HEK293T (cell line): ENCODE results near the gene SIRT7.

ENCODE experiments used
- CTCF ChIA-PET: fragments of 350-600 bp; formaldehyde crosslinking; extraction: SDS; loops from one replicate; lab custom pipeline; 2021; ENCODE audit warnings: antibody characterized with exemption, inconsistent platforms; lab: Yijun Ruan, JAX
- POLR2A ChIA-PET: fragments of 350-600 bp; formaldehyde crosslinking; extraction: SDS; loops from one replicate; lab custom pipeline; 2020; ENCODE audit warnings: antibody characterized with exemption, inconsistent platforms; lab: Yijun Ruan, JAX
- DNase-seq: peaks from one replicate; pipeline ENCODE4 v3.0.0; 2012; ENCODE audit warnings: mixed read lengths; ENCODE audit errors: extremely low spot score
- ARNT ChIP-seq: fragments of 450-650 bp; IDR thresholded peaks from 2 replicates; pipeline ENCODE4 v1.6.1; 2017; ENCODE audit warnings: mild to moderate bottlenecking
- BHLHE40 ChIP-seq: fragments of 450-650 bp; IDR thresholded peaks from 2 replicates; pipeline ENCODE4 v1.6.1; 2016; ENCODE audit warnings: mild to moderate bottlenecking, moderate library complexity, borderline replicate concordance
- CTBP1 ChIP-seq: fragments of 450-650 bp; IDR thresholded peaks from 2 replicates; pipeline ENCODE4 v1.6.1; 2016; ENCODE audit warnings: borderline replicate concordance
- ELF4 ChIP-seq: fragments of 450-650 bp; IDR thresholded peaks from 2 replicates; pipeline ENCODE4 v1.6.1; 2017; ENCODE audit warnings: antibody characterized with exemption
- FOXA1 ChIP-seq: fragments of 450-650 bp; IDR thresholded peaks from 2 replicates; pipeline ENCODE4 v1.6.1; 2016; ENCODE audit warnings: mild to moderate bottlenecking
- FOXK2 ChIP-seq: fragments of 450-650 bp; IDR thresholded peaks from 2 replicates; pipeline ENCODE4 v1.6.1; 2016; ENCODE audit warnings: mild to moderate bottlenecking
- FOXM1 ChIP-seq: fragments of 450-650 bp; IDR thresholded peaks from 2 replicates; pipeline ENCODE4 v1.6.1; 2017; ENCODE audit warnings: mild to moderate bottlenecking, borderline replicate concordance
- HDGF ChIP-seq: fragments of 450-650 bp; IDR thresholded peaks from 2 replicates; pipeline ENCODE4 v1.6.1; 2017; ENCODE audit warnings: antibody characterized with exemption, borderline replicate concordance
- L3MBTL2 ChIP-seq: fragments of 450-650 bp; conservative IDR thresholded peaks from 2 replicates; pipeline ENCODE4 v1.6.1; 2016; ENCODE audit warnings: mild to moderate bottlenecking
- LEF1 ChIP-seq: fragments of 450-650 bp; IDR thresholded peaks from 2 replicates; pipeline ENCODE4 v1.6.1; 2017; ENCODE audit warnings: mild to moderate bottlenecking, borderline replicate concordance
- NFRKB ChIP-seq: fragments of 450-650 bp; IDR thresholded peaks from 2 replicates; pipeline ENCODE4 v1.6.1; 2016; ENCODE audit warnings: mild to moderate bottlenecking, moderate library complexity
- PKNOX1 ChIP-seq: fragments of 450-650 bp; IDR thresholded peaks from 2 replicates; pipeline ENCODE4 v1.6.1; 2016
- SP1 ChIP-seq: fragments of 450-650 bp; IDR thresholded peaks from 2 replicates; pipeline ENCODE4 v1.6.1; 2017
- SUZ12 ChIP-seq: fragments of 450-650 bp; IDR thresholded peaks from 2 replicates; pipeline ENCODE4 v1.6.1; 2016; ENCODE audit warnings: mild to moderate bottlenecking
- TARDBP ChIP-seq: fragments of 450-650 bp; IDR thresholded peaks from 2 replicates; pipeline ENCODE4 v1.6.1; 2016
- ZNF384 ChIP-seq: fragments of 450-650 bp; IDR thresholded peaks from 2 replicates; pipeline ENCODE4 v1.6.1; 2016

Gene SIRT7, protein sequence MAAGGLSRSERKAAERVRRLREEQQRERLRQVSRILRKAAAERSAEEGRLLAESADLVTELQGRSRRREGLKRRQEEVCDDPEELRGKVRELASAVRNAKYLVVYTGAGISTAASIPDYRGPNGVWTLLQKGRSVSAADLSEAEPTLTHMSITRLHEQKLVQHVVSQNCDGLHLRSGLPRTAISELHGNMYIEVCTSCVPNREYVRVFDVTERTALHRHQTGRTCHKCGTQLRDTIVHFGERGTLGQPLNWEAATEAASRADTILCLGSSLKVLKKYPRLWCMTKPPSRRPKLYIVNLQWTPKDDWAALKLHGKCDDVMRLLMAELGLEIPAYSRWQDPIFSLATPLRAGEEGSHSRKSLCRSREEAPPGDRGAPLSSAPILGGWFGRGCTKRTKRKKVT

DNA sequence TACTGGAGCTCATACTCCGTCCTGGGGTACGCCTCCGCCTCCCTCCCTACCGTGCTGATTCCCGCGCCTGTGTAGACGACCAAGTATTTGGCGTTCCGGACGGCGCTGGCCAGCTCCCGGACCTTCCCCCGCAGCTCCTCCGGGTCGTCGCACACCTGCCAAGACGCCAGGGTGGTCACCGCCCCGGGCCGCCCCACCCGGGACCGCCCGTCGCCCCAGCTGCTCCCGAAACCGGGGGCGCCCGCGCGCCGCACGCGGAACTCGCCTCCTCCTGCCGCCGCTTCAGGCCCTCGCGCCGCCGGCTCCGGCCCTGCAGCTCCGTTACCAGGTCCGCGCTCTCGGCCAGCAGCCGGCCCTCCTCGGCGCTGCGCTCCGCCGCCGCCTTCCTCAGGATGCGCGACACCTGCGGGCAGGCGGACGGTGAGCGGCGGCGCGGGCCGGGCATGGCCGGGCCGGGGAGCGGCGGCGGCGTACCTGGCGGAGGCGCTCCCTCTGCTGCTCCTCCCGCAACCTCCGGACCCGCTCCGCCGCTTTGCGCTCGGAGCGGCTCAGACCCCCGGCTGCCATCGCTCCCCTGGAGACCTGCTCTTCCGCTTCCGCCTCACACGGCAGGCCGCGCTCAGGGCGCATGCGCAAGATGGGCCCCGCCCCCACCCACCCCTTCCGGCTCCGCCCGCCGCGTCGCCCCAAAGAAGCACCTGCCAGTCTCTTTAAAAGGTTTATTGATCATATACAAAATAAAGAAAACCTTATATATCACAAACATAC lies at the start of gene SIRT7:
Gene SIRT7, minus strand, starts transcription at position 612 of the 768 bp plus-strand sequence. Its CDS starts 45 bp downstream, at position 567.
- 0 out of 2 replicates have a peak, but pooled peaks have one; percentile 55 for TF ChIP-seq ARNT
- no peak for TF ChIP-seq CTBP1
- no peak for TF ChIP-seq ZNF384
- TF ChIP-seq FOXM1, result 0 out of 2 replicates have a peak, but pooled peaks have one; percentile 40
- no peak for TF ChIP-seq NFRKB
- no peak for TF ChIP-seq PKNOX1
- no peak for TF ChIP-seq SUZ12
- peak; percentile 76 for TF ChIP-seq LEF1
- TF ChIP-seq L3MBTL2, result no peak
- no peak for TF ChIP-seq ELF4
- no peak for TF ChIP-seq HDGF
- ChIA-PET CTCF (no interaction called here), POLR2A (interaction anchor here (0.9 to 2.6 kb wide), 6 partner anchors 9 to 85 kb away, joined by 3 to 28 read pairs (median 6); partner anchors contain the start of genes ANAPC11, MAFG, MCRIP1 and P4HB)
- peak; percentile 97 for DNase-seq

DNA sequence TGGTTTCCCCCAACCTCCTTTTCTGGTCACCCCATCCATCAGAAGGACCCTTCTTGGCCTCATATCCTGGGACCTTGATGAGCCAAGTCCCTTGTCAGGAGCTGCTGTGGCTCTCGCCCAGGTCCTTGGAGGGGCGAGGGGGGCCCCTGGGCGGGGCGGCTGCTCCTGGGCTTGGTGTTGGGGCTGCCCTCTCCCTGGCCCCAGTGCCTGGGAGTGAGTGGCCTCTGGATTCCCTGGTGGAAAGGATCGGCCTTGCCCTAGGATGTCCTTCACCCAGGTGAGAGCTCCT lies 49.2 kb upstream of the SIRT7 start:
- no peak for DNase-seq
- TF ChIP-seq L3MBTL2 (no peak), FOXK2 (no peak), PKNOX1 (no peak), CTBP1 (no peak), ZNF384 (no peak), SUZ12 (no peak), SP1 (no peak), HDGF (no peak), TARDBP (no peak), ELF4 (no peak), BHLHE40 (no peak), ARNT (no peak), LEF1 (no peak), FOXM1 (no peak), NFRKB (no peak), FOXA1 (no peak)
- ChIA-PET CTCF (interaction anchor here (1.1 to 1.2 kb wide), 3 partner anchors 8 to 63 kb away, joined by 3 to 6 read pairs (median 4); no protein-coding TSS in a partner anchor), POLR2A (interaction anchor here (1.3 to 2.7 kb wide), 2 partner anchors 9 to 11 kb away, joined by 3 to 12 read pairs; no protein-coding TSS in a partner anchor)

DNA sequence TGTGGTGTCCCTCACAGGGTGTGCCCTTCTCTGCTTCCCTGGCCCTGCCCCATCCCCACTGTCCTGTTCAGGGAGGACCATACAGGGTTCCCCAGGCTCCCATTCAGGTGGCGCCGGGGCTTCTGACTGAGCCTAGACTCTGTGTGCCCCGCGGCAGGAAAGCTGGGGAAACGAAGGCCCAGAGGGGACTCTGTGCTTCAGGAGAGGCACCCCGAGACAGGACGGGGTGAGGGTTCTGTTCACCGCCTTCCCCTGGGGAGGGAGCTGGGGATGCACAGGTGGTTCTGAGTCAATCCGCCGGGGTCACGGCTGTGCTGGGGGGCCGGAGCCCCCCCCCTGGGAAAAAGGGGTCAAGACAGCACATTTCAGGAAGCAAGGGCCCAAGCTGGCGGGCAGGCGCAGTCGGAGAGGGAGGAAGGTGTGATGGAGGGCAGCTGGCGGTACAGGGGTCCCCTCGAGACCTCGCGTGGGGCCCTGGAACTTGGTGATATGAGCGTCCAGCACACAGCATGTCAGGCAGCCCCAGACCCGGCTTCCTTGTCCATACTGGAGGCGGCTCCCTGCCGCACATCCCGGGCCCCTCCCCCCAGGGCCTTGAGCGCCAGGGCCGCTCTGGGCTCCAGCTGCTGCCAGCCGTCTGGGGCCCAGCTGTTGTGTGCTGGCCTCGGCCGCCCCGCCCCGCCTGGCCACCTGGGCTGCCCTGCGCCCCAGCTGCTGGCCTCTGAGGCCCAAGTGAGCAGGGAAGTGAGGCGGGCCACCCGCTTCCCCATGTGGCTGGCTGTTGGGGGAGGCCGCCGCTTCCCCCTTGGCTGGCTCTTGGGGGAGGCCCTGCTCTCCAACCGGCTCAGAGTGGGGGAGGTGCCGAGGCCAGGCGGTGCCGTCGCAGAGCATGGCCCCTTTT lies 48.6 kb upstream of the SIRT7 start:
- DNase-seq, result no peak
- CTCF ChIA-PET, result interaction anchor here (1.1 kb wide), 2 partner anchors 7 to 54 kb away, joined by 4 to 6 read pairs; no protein-coding TSS in a partner anchor
- TF ChIP-seq FOXM1, result no peak
- no peak for TF ChIP-seq TARDBP
- no peak for TF ChIP-seq ELF4
- TF ChIP-seq PKNOX1, result no peak
- no peak for TF ChIP-seq FOXA1
- POLR2A ChIA-PET, result interaction anchor here (1.3 to 2.7 kb wide), 2 partner anchors 9 to 11 kb away, joined by 3 to 12 read pairs; no protein-coding TSS in a partner anchor

GRCh38 chr17:81964081-81964849 lies 46.3 kb upstream of the SIRT7 start:
- no peak for TF ChIP-seq PKNOX1
- TF ChIP-seq NFRKB, result no peak
- TF ChIP-seq SP1, result no peak
- TF ChIP-seq HDGF, result no peak
- no peak for TF ChIP-seq FOXA1
- no peak for TF ChIP-seq ZNF384
- TF ChIP-seq SUZ12, result no peak
- TF ChIP-seq FOXK2, result no peak
- no peak for TF ChIP-seq L3MBTL2
- TF ChIP-seq ELF4, result no peak
- TF ChIP-seq BHLHE40, result no peak
- TF ChIP-seq LEF1, result no peak
- TF ChIP-seq FOXM1, result no peak
- TF ChIP-seq TARDBP, result no peak
- no peak for TF ChIP-seq ARNT
- TF ChIP-seq CTBP1, result no peak
- no peak for DNase-seq
- ChIA-PET CTCF (no interaction called here), POLR2A (interaction anchor here (0.7 kb wide), 1 partner anchor 13 kb away, joined by 5 read pairs; no protein-coding TSS in a partner anchor)
